BLaER1 treated with 17β-estradiol and CSF1 and Interleukin-3, amounts not matched to agents 10 nM and 100 nM (cell line): ENCODE data around the gene FXYD2.

ENCODE experiments used
- H3K27ac ChIP-seq, 11 experiments: shearing (Covaris generic); formaldehyde crosslinking; 2 replicates each; pipeline ENCODE4 v1.8.1; 2022
- H3K27me3 ChIP-seq, 11 experiments: shearing (Covaris generic); formaldehyde crosslinking; 2 replicates each; pipeline ENCODE4 v1.8.1; 2022
- H3K36me3 ChIP-seq, 11 experiments: shearing (Covaris generic); formaldehyde crosslinking; 2 replicates each; pipeline ENCODE4 v1.8.1; 2022
- H3K4me1 ChIP-seq, 10 experiments: shearing (Covaris generic); formaldehyde crosslinking; 2 replicates each; pipeline ENCODE4 v1.8.1; 2022
- H3K4me2 ChIP-seq, 11 experiments: shearing (Covaris generic); formaldehyde crosslinking; 2 replicates each; pipeline ENCODE4 v1.8.1; 2022
- H3K4me3 ChIP-seq, 10 experiments: shearing (Covaris generic); formaldehyde crosslinking; 2 replicates each; pipeline ENCODE4 v1.8.1; 2022
- H3K9ac ChIP-seq, 11 experiments: shearing (Covaris generic); formaldehyde crosslinking; 2 replicates each; pipeline ENCODE4 v1.8.1; 2022
- H3K9me3 ChIP-seq, 11 experiments: shearing (Covaris generic); formaldehyde crosslinking; replicated peaks in 1 of 11; 2 replicates each; pipeline ENCODE4 v1.8.1; 2022
- H4K20me1 ChIP-seq, 11 experiments: shearing (Covaris generic); formaldehyde crosslinking; 2 replicates each; pipeline ENCODE4 v1.8.1; 2022
- Cebpa-rat ChIP-seq, 11 experiments: shearing (Covaris generic); IDR thresholded peaks; 2 replicates each; pipeline ENCODE4 v1.8.1; 2022

The FXYD2 gene

DNA sequence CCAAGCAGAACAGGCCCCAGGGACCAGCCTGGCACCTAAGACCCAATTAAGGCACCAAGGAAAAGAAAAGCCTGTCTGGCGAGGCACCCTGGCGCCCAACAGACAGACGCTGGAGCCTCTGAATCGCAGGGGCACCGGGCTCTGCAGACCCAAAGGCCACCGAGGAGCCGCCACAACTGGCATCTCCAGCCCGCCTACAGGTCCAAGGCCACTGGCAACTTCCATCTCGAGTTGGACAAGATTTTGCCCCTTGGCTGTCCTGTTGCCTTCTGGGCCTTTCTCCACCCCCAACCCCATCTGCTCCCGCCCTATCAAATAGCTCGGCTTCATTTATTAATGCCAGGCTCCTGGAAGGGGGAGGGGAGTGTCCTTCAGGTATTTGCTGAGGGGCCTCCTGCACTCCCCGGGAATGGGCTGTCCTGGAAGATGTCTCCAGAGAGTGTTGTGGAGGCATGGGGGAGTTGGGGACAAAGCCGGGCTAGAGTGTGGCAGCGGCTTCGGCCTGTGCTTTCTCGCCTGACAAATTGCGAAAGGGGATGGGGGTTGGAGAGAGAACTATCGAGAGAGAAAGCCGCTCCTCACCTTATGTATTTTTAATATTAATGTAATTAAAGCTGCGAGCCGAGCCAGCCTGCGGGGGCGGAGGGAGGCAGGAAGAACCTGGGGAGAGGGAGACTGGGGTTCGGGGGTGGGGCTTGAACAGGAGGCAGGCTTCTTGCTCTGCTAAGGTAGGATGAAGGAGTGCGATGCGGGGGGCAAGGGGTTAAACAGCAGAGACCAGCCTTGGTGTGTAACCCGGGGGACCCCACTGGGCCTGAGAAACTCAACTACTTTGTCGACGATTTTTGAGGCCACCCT lies 29.5 kb downstream of the FXYD2 start:
- H3K27ac ChIP-seq, result no peak overlapping the region
- H3K9ac ChIP-seq, result no peak overlapping the region
- H3K36me3 ChIP-seq, result no peaks in the 10 kb centered on the region
- no peak for TF ChIP-seq Cebpa-rat (IDR thresholded peaks at IDR 0.05)
- H3K4me1 ChIP-seq, result no peaks in the 10 kb centered on the region
- no peak overlapping the region for H3K4me3 ChIP-seq
- H4K20me1 ChIP-seq, result peaks cover 0 to 18% (median 0%) of the 10 kb centered on the region in 11 experiments; a peak in 9 of 22 replicates
- H3K4me2 ChIP-seq, result no peak overlapping the region
- peaks cover 46 to 67% (median 64%) of the 10 kb centered on the region in 11 experiments for H3K27me3 ChIP-seq
- no peaks in the 10 kb centered on the region for H3K9me3 ChIP-seq

DNA sequence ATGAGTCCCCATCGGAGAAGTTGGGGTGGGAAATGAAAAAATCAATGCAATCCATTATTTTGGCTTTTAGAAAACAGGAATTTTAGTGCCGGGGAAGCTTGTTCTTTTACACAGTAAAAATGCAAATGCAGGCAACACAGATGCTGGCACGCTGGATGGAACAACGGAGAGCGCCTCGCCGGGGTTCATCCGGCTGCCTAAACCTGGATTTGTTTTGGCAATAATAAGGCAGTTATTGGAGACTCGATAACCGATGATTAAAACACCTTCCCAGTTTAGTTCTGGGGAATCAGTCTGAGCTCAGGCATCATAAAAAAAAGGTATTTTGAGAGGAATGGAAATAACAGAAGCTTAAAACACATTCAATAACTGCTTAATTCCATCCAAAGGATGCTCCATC lies 30.4 kb downstream of the FXYD2 start:
- Histone ChIP-seq H3K27ac (no peak overlapping the region), H3K27me3 (peaks cover 43 to 59% (median 56%) of the 10 kb centered on the region in 11 experiments), H3K4me3 (no peak overlapping the region), H3K9ac (no peak overlapping the region), H3K9me3 (no peaks in the 10 kb centered on the region), H3K4me2 (no peak overlapping the region), H3K36me3 (no peaks in the 10 kb centered on the region), H3K4me1 (no peaks in the 10 kb centered on the region), H4K20me1 (peaks cover 0 to 18% (median 0%) of the 10 kb centered on the region in 11 experiments; a peak in 8 of 22 replicates)
- no peak for TF ChIP-seq Cebpa-rat (IDR thresholded peaks at IDR 0.05)

DNA sequence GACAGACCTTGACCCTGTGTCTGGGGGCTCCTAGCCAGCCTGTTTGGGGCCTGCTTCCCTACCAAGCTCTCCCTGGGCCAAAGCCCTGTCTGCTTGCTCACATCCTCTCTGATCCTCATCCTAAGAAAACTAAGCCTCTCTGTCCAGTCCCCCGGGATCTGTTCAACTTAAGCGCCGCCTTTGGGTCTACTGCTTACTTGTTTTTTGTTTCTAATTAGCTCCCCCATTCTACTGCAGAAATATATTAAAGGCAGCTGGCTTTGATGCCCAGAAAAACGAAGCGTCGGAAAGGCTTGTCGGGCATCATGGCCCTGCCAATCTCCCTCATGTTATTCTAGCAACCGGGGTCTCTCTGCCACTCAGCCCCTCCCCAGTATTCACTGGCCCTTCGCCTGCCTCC lies 31.0 kb downstream of the FXYD2 start:
- Histone ChIP-seq H4K20me1 (peaks cover 0 to 18% (median 0%) of the 10 kb centered on the region in 11 experiments; a peak in 8 of 22 replicates), H3K4me1 (no peaks in the 10 kb centered on the region), H3K4me3 (no peak overlapping the region), H3K36me3 (no peaks in the 10 kb centered on the region), H3K9ac (no peak overlapping the region), H3K27me3 (peaks cover 38 to 53% (median 50%) of the 10 kb centered on the region in 11 experiments), H3K4me2 (no peak overlapping the region), H3K9me3 (no peaks in the 10 kb centered on the region), H3K27ac (no peak overlapping the region)
- TF ChIP-seq Cebpa-rat (IDR thresholded peaks at IDR 0.05), result no peak

DNA sequence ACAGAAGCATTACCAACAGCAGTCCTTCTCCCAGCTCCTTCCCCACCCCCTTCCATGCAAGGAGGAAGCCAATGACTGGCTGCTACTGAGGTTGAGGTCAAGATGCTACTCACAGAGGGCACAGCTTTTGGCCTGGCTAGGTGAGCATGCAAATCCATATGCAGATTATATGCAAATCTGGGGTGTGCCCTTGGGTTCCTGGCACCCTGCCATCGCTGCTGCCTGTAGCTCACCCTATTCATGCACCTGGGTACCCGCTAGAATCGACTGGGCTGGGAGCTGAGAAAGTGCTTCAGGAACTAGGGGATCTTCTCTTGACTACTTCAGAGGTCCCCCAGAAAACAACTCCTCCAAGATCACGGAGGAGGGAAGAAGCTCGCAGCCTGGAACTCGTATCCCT lies 31.6 kb downstream of the FXYD2 start:
- no peak for TF ChIP-seq Cebpa-rat (IDR thresholded peaks at IDR 0.05)
- peaks cover 35 to 47% (median 44%) of the 10 kb centered on the region in 11 experiments for H3K27me3 ChIP-seq
- H3K9me3 ChIP-seq, result no peaks in the 10 kb centered on the region
- no peaks in the 10 kb centered on the region for H3K36me3 ChIP-seq
- H4K20me1 ChIP-seq, result peaks cover 0 to 17% (median 0%) of the 10 kb centered on the region in 11 experiments; a peak in 8 of 22 replicates
- H3K4me3 ChIP-seq, result no peak overlapping the region
- no peaks in the 10 kb centered on the region for H3K4me1 ChIP-seq
- no peak overlapping the region for H3K4me2 ChIP-seq
- H3K27ac ChIP-seq, result no peak overlapping the region
- no peak overlapping the region for H3K9ac ChIP-seq

DNA sequence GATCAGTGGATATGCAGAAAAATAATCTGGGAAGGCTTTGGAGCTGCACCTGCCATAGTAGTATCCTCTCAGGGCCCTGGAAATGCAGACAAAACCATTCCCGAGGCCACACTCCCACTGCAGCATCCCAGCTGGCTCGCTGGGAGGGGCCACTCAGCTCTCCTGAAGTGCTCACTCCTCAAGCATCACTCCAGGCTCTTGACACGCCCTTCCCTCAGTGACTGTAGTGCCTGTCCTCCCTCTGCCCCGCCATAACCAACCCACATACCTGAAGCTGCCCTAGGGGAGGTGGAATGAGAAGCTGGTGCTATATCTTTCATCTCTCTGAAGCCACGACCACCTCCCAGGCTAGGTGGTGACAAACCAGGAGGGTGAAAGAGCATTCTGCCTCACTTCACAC lies 32.3 kb downstream of the FXYD2 start:
- Histone ChIP-seq H4K20me1 (peaks cover 0 to 13% (median 0%) of the 10 kb centered on the region in 11 experiments; a peak in 7 of 22 replicates), H3K4me2 (no peak overlapping the region), H3K4me3 (no peak overlapping the region), H3K27me3 (peaks cover 27 to 40% (median 37%) of the 10 kb centered on the region in 11 experiments), H3K36me3 (no peaks in the 10 kb centered on the region), H3K9ac (no peak overlapping the region), H3K9me3 (no peaks in the 10 kb centered on the region), H3K27ac (no peak overlapping the region), H3K4me1 (no peaks in the 10 kb centered on the region)
- no peak for TF ChIP-seq Cebpa-rat (IDR thresholded peaks at IDR 0.05)

DNA sequence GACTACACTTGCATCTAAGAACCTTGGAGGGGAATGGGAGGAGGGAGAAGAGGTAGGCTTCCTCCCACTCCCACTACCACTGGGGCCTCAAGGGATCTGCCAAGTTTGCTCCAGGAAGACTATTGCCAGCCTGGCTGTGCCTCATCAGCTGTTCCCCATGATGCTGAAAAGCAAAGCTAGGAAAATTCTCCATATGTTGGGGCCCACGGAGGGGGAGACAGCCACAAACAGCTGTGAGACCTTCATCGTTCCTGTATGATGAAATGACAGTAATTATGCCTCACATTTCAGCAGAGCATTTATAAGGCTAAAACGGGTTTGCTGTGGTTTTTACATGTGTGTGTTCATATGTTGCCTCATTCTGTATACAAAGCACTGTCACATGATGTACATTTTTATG lies 34.3 kb downstream of the FXYD2 start:
- no peak overlapping the region for H3K27ac ChIP-seq
- no peak overlapping the region for H3K4me3 ChIP-seq
- H3K4me1 ChIP-seq, result no peaks in the 10 kb centered on the region
- H4K20me1 ChIP-seq, result no peaks in the 10 kb centered on the region; a peak in 2 of 22 replicates
- H3K36me3 ChIP-seq, result no peaks in the 10 kb centered on the region
- H3K9me3 ChIP-seq, result no peaks in the 10 kb centered on the region
- H3K9ac ChIP-seq, result no peak overlapping the region
- H3K4me2 ChIP-seq, result no peak overlapping the region
- H3K27me3 ChIP-seq, result peaks cover 7 to 20% (median 17%) of the 10 kb centered on the region in 11 experiments
- TF ChIP-seq Cebpa-rat (IDR thresholded peaks at IDR 0.05), result no peak

DNA sequence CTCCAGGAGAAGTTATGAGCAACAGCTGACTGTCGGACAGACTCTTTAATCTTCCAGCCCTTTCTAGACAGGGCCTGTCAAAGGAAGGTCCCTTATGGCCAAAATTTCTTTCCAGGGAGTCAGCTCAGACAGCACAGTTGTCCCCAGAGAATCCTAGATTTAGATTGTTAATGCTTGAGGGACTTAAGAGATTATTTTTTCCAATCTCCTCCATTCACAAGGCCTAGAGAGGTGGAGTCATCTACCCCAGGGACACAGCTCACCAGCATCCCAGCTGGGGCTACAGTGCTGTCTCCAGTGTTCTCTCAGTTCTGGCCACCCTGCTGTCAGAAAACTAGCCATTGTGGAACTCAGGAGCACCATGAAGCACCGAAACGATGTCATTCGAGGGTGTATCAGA lies 35.3 kb downstream of the FXYD2 start:
- Histone ChIP-seq H3K9me3 (no peaks in the 10 kb centered on the region), H3K36me3 (no peaks in the 10 kb centered on the region), H3K9ac (no peak overlapping the region), H3K27me3 (peaks cover 0 to 10% (median 7%) of the 10 kb centered on the region in 11 experiments; a peak in 16 of 22 replicates), H3K4me1 (no peaks in the 10 kb centered on the region), H3K4me2 (no peak overlapping the region), H3K27ac (no peak overlapping the region), H3K4me3 (no peak overlapping the region), H4K20me1 (no peaks in the 10 kb centered on the region; a peak in 1 of 22 replicates)
- TF ChIP-seq Cebpa-rat (IDR thresholded peaks at IDR 0.05), result no peak

DNA sequence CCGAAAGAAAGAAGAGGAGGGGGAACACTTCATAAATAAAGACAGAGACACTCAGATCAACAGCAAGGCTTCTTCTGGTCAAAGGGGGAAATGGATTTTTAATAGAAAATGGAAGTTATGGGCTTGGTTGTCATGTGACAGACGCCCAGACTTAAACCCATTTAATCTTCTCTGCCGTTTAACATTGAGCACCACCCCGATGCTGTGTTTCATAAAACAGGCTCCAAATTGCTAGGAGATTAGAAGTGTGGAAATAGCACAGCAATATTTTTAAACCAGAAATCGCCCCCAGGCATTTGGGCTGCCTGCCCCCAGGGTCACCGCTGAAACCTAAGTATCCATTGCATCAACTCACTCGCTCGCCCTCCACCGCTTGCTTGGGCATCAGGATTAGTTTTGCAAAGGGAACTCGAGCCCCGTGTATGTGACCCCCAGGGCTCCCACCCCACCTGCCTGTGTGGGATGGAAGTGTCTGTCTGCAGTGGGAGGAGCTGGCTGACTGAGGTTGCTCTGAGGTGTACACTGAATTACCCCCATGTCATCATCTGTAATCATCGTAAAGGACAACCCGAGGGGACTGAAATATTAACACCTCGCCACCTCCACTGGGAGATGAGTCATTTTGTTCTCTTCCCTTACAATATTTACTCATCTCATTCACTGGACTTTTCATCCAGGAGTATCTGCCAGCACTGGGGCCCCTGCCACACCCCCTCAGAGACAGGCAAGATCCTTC lies 38.2 kb downstream of the FXYD2 start:
- no peak overlapping the region for H3K27ac ChIP-seq
- no peaks in the 10 kb centered on the region for H4K20me1 ChIP-seq
- TF ChIP-seq Cebpa-rat (IDR thresholded peaks at IDR 0.05), result no peak
- no peaks in the 10 kb centered on the region for H3K27me3 ChIP-seq
- no peaks in the 10 kb centered on the region for H3K9me3 ChIP-seq
- H3K36me3 ChIP-seq, result no peaks in the 10 kb centered on the region
- no peak overlapping the region for H3K4me3 ChIP-seq
- H3K4me1 ChIP-seq, result no peaks in the 10 kb centered on the region
- H3K9ac ChIP-seq, result no peak overlapping the region
- H3K4me2 ChIP-seq, result no peak overlapping the region

DNA sequence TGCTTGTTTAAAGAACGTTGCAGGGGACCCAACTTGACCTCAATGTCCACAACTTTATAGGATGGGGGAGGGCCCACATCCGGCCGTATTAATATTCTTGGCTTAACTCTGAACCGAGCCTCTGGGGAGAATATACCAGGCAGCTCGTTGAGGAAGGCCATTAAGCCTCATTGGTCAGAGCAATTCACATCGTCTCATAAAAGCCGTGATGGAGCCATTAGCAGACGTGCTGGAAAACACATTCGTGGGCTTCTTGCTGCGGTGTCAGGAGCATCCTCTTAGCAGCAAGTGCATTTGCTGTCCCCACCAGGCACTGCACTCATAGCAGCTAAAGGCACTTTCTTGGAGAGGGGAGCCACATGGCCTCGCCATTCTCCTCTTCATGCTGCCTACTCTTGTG lies 42.4 kb downstream of the FXYD2 start:
- Histone ChIP-seq H4K20me1 (no peaks in the 10 kb centered on the region), H3K27me3 (no peaks in the 10 kb centered on the region), H3K9ac (no peak overlapping the region), H3K27ac (no peak overlapping the region), H3K9me3 (no peaks in the 10 kb centered on the region), H3K4me2 (no peak overlapping the region), H3K36me3 (no peaks in the 10 kb centered on the region), H3K4me3 (no peak overlapping the region), H3K4me1 (no peaks in the 10 kb centered on the region)
- no peak for TF ChIP-seq Cebpa-rat (IDR thresholded peaks at IDR 0.05)
